ENCODE measurements around the gene NRM.
"Not testable (repeated sequence)": the region's sequence is repeated elsewhere in the genome, so short reads cannot be mapped to it uniquely, and the experiment has no call there.

Gene NRM

GRCh38 chr6:30724906-30725667 lies 34.3 kb upstream of the NRM start:
- Histone ChIP-seq H2AFZ (ENCODE audit: low read length) (no peak overlapping the region), H3K4me1 (ENCODE audit: insufficient read depth, low read length, severe bottlenecking) (peaks cover 20% of the 10 kb centered on the region), H3K9me3 (ENCODE audit: low read length) (no peaks in the 10 kb centered on the region), H3K27me3 (ENCODE audit: insufficient read depth, low read length) (no peaks in the 10 kb centered on the region), H3K9ac (ENCODE audit: low read length) (no peak overlapping the region), H3K4me2 (ENCODE audit: low read length) (no peak overlapping the region; the same call in 1 of the 2 replicates), H3K27ac (ENCODE audit: low read depth, low read length, poor library complexity, severe bottlenecking) (peak overlapping the region; percentile 24), H4K20me1 (ENCODE audit: insufficient read depth, low read length) (no peaks in the 10 kb centered on the region), H3F3A (ENCODE audit: insufficient read depth, low read length) (peaks cover 39% of the 10 kb centered on the region), H3K79me2 (ENCODE audit: insufficient read depth, low read length) (peaks cover 19% of the 10 kb centered on the region), H3K36me3 (ENCODE audit: insufficient read depth, low read length) (peaks cover 65% of the 10 kb centered on the region), H3K9me2 (ENCODE audit: low read depth, low read length) (no peaks in the 10 kb centered on the region), H3K4me3 (ENCODE audit: low read depth, low read length, poor library complexity, severe bottlenecking) (no peak overlapping the region)
- TF ChIP-seq CTCF (IDR thresholded peaks at IDR 0.05; ENCODE audit: low read length): no peak
- TF ChIP-seq EZH2 (IDR thresholded peaks at IDR 0.05; ENCODE audit: borderline replicate concordance, low read length): no peak

- H3K27ac ChIP-seq (ENCODE audit: low read depth, low read length, poor library complexity, severe bottlenecking); H2AFZ ChIP-seq (ENCODE audit: low read length); H3K4me3 ChIP-seq (ENCODE audit: low read depth, low read length, poor library complexity, severe bottlenecking); H3K9me2 ChIP-seq (ENCODE audit: low read depth, low read length); H3K27me3 ChIP-seq (ENCODE audit: insufficient read depth, low read length); H3K9ac ChIP-seq (ENCODE audit: low read length); H3K9me3 ChIP-seq (ENCODE audit: low read length); H4K20me1 ChIP-seq (ENCODE audit: insufficient read depth, low read length): not testable (repeated sequence)
- Histone ChIP-seq H3K4me2 (ENCODE audit: low read length) (peak overlapping the region; percentile 22; the same call in 1 of the 2 replicates), H3K36me3 (ENCODE audit: insufficient read depth, low read length) (peaks cover 58% of the 10 kb centered on the region), H3K4me1 (ENCODE audit: insufficient read depth, low read length, severe bottlenecking) (peaks cover 25% of the 10 kb centered on the region), H3K79me2 (ENCODE audit: insufficient read depth, low read length) (peaks cover 19% of the 10 kb centered on the region), H3F3A (ENCODE audit: insufficient read depth, low read length) (peaks cover 39% of the 10 kb centered on the region)
These were observed 33.3 kb upstream of the NRM start for GRCh38 chr6:30723843-30724741.

GRCh38 chr6:30723159-30723842 lies 32.5 kb upstream of the NRM start:
- Histone ChIP-seq H3K4me3 (ENCODE audit: low read depth, low read length, poor library complexity, severe bottlenecking) (peak overlapping the region; percentile 100), H3K79me2 (ENCODE audit: insufficient read depth, low read length) (peaks cover 24% of the 10 kb centered on the region), H3F3A (ENCODE audit: insufficient read depth, low read length) (peaks cover 39% of the 10 kb centered on the region), H3K9ac (ENCODE audit: low read length) (peak overlapping the region; percentile 49), H3K4me2 (ENCODE audit: low read length) (peak overlapping the region; percentile 88), H3K36me3 (ENCODE audit: insufficient read depth, low read length) (peaks cover 58% of the 10 kb centered on the region), H3K27ac (ENCODE audit: low read depth, low read length, poor library complexity, severe bottlenecking) (peak overlapping the region; percentile 39), H3K4me1 (ENCODE audit: insufficient read depth, low read length, severe bottlenecking) (peaks cover 33% of the 10 kb centered on the region)
- H4K20me1 ChIP-seq (ENCODE audit: insufficient read depth, low read length); H3K9me3 ChIP-seq (ENCODE audit: low read length); H3K9me2 ChIP-seq (ENCODE audit: low read depth, low read length); H3K27me3 ChIP-seq (ENCODE audit: insufficient read depth, low read length); H2AFZ ChIP-seq (ENCODE audit: low read length): not testable (repeated sequence)
